Activated naive CD8-positive, alpha-beta T cell (primary cell): ENCODE data around the gene PKDCC.

Experiments used
- H3K27ac Mint-ChIP-seq: one replicate; pipeline ENCODE4 v1.8.0; 2021; ENCODE audit warnings: mixed read lengths
- H3K27me3 Mint-ChIP-seq: one replicate; pipeline ENCODE4 v1.8.0; 2021; ENCODE audit warnings: mixed read lengths
- H3K36me3 Mint-ChIP-seq: one replicate; pipeline ENCODE4 v1.8.0; 2021; ENCODE audit warnings: mixed read lengths
- H3K4me1 Mint-ChIP-seq: one replicate; pipeline ENCODE4 v1.8.0; 2021; ENCODE audit warnings: low read depth, mixed read lengths
- H3K4me3 Mint-ChIP-seq: one replicate; pipeline ENCODE4 v1.8.0; 2021; ENCODE audit warnings: mild to moderate bottlenecking, mixed read lengths
- H3K9me3 Mint-ChIP-seq: one replicate; pipeline ENCODE4 v1.8.0; 2021; ENCODE audit warnings: low read depth, mixed read lengths

The PKDCC gene

GRCh38 chr2:42107249-42108042, 59.6 kb downstream of the PKDCC start:
- H3K4me1 Mint-ChIP-seq, result peaks cover 1% of the 10 kb centered on the region
- no peaks in the 10 kb centered on the region for H3K36me3 Mint-ChIP-seq
- no peak overlapping the region for H3K4me3 Mint-ChIP-seq

More at GRCh38 chr2:42107249-42108042, 59.6 kb downstream of the PKDCC start:
- H3K27ac Mint-ChIP-seq, result no peak overlapping the region
- no peaks in the 10 kb centered on the region for H3K27me3 Mint-ChIP-seq
- no peaks in the 10 kb centered on the region for H3K9me3 Mint-ChIP-seq
